GM18868 (cell line): Measurements from ENCODE around the gene PTPN22.

Experiments used
- ATAC-seq: cut with Tn5 transposase; IDR thresholded peaks from one replicate; pipeline ENCODE4 v1.9.1; 2021; ENCODE audit warnings: mild to moderate bottlenecking, moderate library complexity; ENCODE audit not compliant: unreplicated experiment

PTPN22 gene

DNA sequence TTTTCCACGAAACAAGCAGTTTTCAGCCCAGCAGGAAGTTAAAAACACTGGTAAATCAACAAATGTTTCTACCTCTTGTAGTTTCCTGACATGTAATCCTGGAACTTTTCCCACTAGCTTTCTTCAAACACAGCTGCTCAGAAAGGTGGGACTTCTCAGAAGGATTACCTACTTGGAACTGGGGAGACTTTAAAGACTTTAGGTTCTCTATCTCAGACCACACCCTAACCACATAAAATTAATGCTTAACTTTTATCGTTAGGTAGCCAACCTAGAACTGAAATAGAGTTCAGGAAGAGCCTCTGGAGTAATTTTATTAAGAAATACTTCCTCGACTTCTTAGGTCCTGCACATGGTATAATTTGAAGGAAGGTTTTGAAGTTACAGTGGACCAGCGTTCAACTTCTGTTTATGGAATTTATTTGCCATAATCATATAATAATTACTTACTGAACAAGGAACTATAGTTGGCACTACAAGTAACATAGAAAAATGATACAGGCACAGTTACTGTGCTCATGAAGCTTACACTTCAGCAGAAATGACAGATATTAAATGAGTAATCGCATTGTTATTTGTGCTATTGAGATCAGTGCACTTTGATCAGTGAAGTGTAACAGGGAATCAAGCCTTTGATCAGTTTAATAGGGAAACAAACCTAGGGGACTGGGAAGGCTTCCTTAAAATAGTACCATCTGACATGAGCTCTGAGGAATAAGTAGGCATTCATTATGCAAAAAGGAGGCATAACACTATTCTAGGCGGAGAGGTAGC lies 16.1 kb upstream of the PTPN22 start, which contains the start of gene BCL2L15:
Gene BCL2L15, minus strand, starts transcription at position 180 of the 774 bp plus-strand sequence. CDS start 206 bp downstream, outside the sequence.
- no peak for ATAC-seq

DNA sequence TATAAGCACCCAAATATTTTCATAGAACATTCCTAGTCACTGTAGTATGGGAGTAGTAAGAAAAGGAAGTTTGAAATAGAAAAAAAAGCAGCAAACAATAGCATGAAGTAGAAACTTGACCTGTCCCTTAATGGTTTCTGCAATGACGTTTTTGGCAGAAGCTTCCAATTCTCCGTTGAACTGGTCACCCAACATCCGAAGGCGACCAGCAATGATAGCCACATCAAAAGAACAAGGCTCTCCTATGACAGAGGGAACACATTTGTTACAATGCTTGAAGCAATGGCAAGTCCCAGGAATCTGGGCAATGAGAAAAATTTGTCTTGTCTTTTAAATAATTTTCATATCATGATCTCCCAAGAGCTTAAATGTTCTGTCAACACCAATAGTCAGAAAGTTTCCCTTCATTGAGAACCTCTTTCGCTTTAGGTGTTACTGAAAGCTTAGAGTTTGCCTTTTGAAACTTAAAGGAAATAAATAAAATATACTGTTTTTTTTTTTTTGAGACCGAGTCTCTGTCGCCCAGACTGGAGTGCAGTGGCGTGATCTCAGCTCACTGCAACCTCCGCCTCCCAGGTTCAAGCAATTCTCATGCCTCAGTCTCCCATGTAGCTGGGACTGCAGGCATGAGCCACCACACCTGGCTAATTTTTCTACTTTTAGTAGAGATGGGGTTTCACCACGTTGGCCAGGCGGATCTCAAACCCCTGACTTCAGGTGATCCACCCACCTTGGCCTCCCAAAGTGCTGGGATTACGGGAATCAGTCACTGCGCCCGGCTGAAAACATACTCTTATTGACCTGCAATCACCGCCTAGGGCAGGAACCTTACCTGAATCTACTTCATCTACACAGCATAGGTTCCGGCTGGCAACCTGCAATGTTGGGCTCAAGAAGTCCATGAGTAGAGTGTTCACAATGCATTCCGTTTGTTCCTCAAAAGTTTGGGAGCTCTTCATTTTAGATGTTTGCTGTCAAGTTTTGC lies 15.2 kb upstream of the PTPN22 start:
- no peak for ATAC-seq

DNA sequence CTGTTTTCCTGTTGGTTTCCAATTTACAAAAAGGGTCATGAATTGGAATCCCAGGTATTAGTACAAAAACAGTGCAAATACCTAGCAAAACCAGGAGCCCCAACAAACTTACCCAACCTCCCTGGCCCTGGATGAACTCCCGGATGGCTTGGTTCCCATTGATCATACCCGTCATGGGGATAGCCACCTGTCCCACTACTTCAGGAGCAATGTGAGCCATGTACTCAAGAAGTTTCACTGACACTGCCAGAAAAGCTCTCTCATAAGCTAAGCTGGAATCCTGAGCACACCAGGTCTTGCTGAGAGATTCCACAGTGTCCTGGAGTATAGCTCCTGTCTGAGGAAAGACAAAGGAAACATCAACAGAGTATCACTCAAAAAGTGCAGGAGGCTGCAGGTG lies 10.1 kb upstream of the PTPN22 start:
- ATAC-seq, result no peak

DNA sequence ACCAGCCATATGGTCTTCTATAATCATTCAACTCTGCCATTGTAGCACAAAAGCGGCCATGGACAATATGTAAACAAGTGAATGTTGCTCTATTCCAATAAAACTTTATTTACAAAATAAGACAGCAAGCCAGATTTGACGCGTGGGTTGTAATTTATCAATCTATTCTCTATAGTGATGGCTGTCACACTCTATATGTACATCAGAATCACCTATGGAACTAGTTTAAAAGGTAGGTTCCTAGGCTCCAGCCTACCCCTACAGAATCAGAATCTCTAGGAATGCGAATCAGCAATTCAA lies 8.2 kb upstream of the PTPN22 start:
- no peak for ATAC-seq

DNA sequence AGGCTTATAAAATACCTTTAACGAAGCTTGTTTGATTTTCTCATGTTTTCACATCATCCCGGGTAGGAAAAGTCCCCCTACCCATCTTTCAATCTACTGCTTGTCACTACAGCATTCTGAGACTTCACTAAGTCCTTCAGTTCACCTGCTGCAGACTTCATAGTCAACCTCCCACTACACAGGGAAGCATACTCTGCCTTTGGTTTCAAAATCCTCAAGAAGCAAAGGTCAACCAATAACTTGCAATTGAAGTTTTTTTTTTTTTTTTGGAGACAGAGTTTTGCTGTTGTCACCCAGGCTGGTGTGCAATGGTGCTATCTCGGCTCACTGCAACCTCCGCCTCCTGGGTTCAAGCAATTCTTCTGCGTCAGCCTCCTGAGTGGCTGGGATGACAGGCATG lies 4.7 kb upstream of the PTPN22 start:
- no peak for ATAC-seq

DNA sequence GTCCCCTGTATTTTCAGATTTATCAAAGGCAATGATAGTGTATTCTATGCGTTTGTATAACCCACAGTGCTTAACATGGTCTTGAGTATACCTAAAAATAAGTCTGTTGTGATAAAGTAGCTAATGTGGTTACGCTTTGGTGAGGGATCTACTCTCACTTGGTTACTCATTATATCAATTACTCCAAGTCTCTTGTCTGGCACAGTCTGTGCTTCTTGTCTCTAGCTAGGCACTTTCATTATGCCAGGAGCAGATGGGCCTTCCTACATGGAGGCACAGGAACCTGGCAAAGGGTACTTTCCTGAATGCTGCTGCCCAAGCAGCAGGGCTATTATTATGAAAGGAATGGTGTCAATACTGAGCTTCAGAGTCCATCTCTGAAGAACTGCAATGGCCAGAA lies 4.2 kb upstream of the PTPN22 start:
- ATAC-seq, result no peak

DNA sequence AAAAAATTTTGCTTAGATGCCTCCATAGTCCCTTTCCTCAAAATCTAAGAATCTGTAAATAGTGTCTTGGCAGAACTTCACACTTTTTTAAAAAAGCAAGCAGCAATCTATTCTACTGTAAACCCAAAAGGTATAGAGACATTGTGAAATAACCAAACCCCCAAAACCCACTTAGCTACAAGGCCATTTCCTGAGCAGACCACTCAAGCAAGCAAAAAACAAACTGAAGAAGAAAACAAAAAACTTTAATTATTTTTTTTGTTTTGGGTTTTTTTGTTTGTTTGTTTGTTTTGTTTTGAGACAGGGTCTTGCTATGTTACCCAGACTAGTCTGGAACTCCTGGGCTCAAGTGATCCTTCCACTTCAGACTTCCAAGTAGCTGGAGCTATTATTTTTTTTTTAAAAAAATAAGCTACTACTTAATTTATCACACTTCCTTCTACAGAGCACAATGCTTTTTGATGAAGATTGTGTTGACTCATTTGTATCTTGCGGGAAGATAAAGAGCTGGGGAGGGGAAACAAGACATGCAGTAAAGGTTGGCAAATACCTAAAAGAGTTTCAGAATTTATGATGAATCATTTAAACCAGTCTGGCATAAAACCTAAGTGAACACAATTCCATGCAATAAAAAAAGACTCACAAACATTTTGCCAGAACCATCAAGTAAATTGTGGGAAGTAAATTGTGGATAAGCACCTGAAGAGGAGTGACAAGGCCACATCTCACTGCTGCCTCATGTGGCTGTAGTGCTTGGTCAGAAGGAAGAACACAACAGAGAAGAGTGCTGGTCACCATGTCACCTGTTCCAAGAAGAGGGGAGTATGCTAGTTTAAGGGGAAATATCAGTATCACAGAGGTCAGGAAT lies 2.7 kb upstream of the PTPN22 start:
- ATAC-seq, result peak; percentile 50

DNA sequence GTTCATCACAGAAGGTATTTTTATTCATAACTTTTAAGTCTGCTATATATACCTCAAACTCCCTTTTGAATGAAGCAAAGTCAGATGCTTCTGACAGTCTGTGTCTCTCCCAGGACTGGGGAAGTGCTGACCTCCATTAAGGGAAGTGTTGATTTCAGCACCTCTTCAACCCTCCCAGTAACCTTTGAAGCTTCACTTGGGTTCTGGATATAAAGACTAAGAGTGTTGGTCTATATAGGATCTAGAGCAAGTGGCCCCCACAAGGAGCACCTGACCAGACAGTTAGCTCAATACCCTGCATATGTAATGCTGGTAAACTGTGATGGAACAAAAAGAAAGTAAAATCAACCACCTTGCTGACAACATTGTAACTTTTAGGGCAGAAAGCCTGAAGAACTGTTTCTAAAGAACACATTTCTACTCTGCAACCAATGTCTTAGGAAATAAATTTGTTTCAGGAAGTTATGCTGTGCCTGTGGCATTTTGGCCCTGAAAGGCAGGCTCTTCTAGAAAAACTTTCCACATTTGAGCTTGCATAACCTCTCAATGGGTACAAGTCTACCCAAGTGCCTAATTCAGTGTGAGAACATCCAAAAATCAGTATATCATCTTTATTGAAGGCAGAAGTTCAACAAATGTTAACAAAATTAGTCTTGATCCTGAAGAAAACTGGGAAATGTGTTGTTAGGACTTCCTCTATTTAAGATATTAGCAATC lies 865 bp upstream of the PTPN22 start:
- no peak for ATAC-seq

DNA sequence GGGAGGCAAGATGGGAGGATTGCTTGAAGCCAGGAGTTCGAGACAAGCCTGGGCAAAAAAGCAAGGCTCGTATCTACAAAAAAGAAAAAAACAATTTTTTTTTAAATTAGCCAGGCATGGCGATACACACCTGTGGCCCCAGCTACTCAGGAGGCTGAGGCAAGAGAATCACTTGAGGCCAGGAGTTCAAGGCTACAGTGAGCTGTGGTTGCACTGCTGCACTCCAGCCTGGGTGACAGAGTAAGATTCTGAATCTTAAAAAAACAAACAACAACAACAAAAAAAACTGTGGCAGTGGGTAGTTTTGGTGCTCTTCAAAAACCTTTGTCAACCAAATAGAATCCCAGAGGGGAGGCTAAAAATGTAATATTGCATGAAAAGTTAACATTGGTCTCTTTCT lies 734 bp downstream of the PTPN22 start:
- no peak for ATAC-seq

DNA sequence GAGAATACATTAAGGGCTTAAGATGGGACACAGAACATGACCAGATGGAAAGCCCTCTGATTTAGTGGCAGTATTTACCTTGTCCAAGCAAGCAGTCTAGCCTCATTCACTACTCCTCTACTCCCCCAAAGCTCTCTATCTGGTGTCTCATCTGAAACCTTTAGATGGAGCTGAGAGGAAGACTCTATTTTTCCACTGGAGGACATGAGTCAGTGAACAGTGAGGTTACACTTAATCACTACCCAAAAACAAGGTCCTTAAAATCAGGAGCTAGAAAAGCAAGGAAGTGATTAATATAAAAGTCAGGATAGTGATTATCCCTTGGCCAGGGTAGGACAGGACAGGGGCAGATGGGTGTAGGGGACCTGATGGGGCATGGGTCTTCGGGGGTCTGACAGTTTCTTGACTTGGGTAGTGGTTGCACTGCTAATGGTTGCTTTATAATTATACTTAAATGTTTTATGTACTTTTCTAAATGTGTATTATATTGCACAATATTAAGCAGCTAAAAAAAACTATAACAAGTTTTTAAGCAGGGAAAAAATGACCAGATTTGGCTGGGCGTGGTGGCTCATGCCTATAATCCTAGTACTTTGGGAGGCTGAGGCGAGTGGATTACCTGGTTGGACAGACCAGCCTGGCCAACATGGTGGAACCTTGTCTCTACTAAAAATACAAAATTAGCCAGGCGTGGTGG lies 3.0 kb downstream of the PTPN22 start:
- ATAC-seq, result no peak

DNA sequence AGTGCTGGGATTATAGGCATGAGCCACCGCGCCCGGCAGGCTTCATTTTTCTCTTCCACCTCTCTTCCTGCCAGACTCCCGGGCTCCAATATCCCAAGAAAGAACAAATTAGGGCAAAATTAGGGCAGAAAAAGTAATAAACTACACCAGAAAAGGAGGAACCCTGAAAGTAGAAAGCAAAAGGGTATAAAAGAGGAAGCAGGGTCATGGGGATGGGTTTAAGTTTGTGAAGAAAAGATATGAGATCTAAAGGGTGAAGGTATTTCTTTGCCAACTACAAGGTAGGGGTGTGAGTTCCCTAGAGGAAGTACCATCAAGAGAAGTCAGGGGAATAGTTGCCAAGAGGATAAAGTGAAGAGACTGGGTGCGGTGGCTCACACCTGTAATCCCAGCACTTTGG lies 9.9 kb downstream of the PTPN22 start:
- ATAC-seq, result no peak

DNA sequence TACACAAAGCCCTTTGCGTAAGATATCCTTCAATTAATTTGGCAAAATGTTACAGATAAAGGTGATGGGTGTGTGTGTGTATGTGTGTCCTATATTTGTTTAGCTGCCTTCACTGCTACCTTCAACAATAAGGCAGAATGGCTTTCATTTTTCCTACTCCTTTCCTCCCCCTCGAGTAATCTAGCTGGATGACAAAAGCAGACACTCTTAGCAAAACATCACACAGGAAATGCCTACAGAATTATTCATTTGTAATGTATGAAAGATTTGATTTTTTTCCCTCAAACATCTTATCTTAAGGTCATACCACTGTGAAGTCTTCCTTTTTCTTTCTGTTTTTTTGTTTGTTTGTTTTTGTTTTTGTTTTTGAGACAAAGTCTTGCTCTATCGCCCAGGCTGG lies 10.6 kb downstream of the PTPN22 start:
- ATAC-seq, result no peak

DNA sequence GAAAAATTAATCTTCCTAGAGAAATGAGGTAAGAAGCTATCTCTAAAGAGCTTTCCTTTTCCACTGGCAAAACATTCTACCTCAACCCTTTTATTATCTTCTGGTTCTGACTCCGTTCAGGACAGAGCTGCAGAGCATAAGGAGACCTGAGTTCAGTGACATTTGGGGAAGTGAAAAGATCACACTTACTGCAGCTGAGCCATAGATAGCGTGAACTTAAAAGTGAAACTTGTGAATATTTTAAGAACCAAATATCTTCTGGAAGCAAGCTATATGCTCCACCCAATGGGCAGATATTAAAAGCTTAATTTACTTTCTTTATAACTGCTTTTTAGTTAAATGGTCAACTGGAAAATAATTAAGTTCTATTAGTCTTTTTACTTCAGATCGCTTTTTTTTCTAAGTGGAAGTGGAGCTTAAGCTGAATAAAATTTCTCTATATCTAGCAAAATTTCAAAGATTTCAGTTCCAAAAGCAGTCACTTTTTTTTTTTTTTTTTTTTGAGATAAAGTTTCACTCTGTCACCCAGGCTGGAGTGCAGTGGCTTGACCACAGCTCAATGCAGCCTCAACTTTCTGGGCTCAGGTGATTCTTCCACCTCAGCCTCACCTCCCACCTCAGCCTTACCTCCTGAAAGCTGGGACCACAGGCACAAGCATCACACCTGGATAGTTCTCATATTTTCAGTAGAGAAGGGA lies 11.9 kb downstream of the PTPN22 start:
- ATAC-seq, result peak; percentile 87

DNA sequence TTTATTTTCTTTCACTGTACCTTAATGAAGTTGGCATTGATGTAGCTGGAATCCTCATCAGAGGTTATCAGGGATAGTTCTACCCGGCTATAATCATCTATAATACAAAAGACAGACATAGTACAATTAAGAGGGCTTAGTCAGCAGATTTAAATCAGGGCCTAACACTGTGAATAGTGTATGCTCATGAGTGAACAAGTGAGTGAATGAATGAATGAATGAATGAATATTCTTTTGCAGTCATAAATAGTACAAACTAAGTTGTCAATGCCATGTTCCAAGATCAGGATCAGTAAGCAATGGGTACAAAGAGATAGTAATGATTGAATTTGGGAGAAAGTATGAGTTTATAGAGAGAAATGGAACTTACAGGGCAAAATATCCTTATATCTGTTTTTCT lies 12.5 kb downstream of the PTPN22 start:
- no peak for ATAC-seq

DNA sequence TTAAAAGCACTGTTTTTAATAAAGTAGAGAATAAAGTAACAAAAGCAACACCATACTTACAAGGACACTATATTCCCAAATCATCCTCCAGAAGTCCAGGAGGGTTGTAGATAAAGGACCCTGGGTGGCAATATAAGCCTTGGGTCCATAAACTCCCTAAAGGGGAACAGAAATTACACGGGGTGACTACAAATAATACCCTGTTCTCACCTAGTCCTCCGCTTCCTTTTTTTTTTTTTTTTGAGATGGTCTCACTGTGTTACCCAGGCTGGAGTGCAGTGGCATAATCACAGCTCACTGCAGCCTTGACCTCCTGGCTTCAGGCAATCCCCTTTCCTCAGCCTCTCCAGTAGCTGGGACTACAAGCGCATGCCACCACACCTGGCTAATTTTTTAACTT lies 13.1 kb downstream of the PTPN22 start:
- peak; percentile 42 for ATAC-seq

DNA sequence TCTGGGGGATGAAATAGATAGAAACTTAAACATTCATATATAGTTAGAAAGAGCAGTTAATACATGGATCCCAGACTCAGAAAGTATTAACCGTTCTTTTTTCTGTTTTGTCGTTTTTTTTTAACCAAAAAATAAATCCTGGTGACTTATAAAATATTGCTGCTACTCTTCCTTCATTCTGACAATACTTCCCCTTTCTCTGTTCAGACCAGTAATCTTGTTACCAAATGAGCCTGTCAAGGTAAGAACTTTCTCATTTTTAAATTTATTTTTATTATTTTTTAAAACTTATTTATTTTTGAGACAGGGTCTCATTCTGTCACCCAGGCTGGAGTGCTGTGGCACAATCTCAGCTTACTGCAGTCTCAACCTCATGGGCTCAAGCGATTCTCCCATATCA lies 13.7 kb downstream of the PTPN22 start:
- ATAC-seq, result no peak

DNA sequence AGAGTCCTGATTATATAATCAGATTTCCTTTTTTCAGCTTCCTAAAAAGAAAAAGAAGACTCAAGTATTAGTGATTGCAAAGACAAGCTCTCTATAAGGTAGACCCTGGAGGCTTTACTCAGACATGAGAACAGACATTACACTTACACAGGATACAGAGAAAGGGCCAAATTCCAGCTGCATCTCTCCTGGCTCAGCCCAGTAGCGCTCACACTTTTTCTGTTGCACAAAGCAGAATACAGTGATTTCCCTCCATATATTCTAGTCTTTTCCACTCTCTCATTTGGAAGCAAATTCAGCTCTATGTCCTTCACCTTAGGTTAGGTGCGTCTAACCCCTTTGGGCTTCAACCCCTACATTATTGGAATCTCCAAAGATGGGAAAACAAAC lies 15.1 kb downstream of the PTPN22 start:
- no peak for ATAC-seq

DNA sequence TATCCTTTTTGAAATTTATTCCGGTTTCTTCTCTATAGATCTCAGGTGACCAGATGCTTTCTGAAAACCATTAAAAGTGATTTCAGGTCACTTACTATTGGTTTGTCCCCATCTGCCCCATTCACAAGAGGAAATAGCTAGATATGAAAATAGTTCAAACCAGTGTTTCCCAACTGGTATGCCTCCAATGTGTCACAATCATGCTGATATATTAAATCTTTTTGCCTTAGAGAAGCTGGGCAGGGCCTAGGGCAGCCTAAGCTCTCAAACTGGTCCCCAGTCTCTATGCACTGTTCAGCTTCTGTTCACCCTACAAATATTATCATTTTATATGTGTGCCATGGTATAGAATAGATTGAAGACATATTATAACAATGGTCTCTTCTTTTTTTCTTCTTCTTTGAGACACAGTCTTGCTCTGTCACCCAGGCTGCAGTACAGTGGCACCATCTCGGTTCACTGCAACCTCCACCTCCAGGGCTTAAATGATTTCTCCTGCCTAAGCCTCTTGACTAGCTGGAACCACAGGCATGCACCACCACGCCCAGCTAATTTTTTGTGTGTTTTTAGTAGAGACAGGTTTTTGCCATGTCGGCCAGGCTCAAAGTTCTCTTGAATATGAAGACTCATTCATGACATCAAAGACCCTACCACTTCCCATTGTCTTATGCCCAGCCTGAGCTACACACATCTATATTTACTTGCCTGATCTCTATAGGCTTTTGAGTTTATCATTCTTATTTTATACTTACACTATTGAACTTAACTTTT lies 15.7 kb downstream of the PTPN22 start:
- ATAC-seq, result no peak

DNA sequence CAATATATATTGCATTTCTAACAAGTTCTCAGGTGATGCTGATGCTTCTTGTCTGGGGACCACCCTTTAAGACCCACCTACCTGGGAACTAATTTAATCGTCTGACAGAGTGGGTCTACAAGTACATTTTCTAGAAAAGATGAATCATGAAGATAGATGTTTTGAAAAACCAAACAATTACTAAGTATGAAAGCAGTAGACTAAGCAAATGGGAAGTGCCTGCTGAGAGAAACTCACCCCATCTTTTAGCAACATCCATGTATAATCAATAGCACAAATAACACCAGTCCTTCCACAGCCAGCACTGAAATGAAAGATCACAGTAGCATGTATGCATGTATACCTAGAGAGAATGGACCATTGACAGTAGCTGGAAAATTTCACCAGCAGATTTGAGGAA lies 17.3 kb downstream of the PTPN22 start:
- ATAC-seq, result no peak
